ENCODE results near the gene CENPE.

- no peak for TF ChIP-seq CTCF (IDR thresholded peaks at IDR 0.05; ENCODE audit: extremely low read depth in 1 of 2, insufficient read depth in 1 of 2, low read depth in 1 of 2, low read length in 2 of 2)
- no peak for TF ChIP-seq EZH2 (IDR thresholded peaks at IDR 0.05; ENCODE audit: borderline replicate concordance, low read depth, low read length, severe bottlenecking)
- TF ChIP-seq JUN (IDR thresholded peaks at IDR 0.05; ENCODE audit: borderline replicate concordance, insufficient read depth, insufficient read length, low read depth), result no peak
- TF ChIP-seq POLR2AphosphoS5 (IDR thresholded peaks at IDR 0.05; ENCODE audit: insufficient read depth, low read depth, low read length), result no peak
- no peak for TF ChIP-seq GATA2 (IDR thresholded peaks at IDR 0.05; ENCODE audit: insufficient read depth, insufficient read length, low read depth, low read length)
Observed at GRCh38 chr4:103129174-103129573, 69.0 kb downstream of the CENPE start.

Measured in endothelial cell of umbilical vein (primary cell).